ENCODE measurements around the gene STK38. TPM values are rescaled to one million over a fixed set of nuclear protein-coding genes. Genes with fewer than 3 reads are reported as not detected.

STK38 gene
- total RNA-seq, 1 donor from 2014 or later: 35.0 TPM

GRCh38 chr6:36525346-36525745, 21.9 kb downstream of the STK38 start:
- no peak for DNase-seq
- H3K36me3 ChIP-seq: peaks cover 64% of the 10 kb centered on the region
- no peak overlapping the region for H3K27ac ChIP-seq
- intact Hi-C loops (cut with DNase I): no loop called here
- H3K4me1 ChIP-seq: no peaks in the 10 kb centered on the region
- H3K4me3 ChIP-seq: no peak overlapping the region
- H3K27me3 ChIP-seq (ENCODE audit: low read depth): no peaks in the 10 kb centered on the region
- H3K9me3 ChIP-seq: no peaks in the 10 kb centered on the region
- no peak for ATAC-seq
- TF ChIP-seq CTCF (IDR thresholded peaks at IDR 0.05): no peak

DNA sequence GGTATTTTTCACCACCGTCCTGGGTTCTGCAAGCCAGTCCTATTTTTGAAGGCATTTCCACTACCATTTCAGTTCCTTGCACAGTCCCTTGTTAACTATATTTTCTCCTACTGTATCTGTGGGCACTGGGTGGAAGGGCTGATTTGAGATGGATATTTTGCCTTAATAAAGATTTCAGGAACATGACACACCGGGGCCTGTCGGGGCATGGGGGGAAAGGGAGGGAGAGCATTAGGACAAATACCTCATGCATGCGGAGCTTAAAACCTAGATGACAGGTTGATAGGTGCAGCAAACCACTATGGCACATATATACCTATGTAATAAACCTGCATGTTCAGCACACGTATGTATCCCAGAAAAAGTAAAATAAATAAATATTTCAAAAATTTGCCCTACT, 22.4 kb downstream of the STK38 start:
- peaks cover 68% of the 10 kb centered on the region for H3K36me3 ChIP-seq
- H3K27me3 ChIP-seq (ENCODE audit: low read depth): no peaks in the 10 kb centered on the region
- intact Hi-C loops (cut with DNase I): no loop called here
- H3K27ac ChIP-seq: no peak overlapping the region
- H3K4me1 ChIP-seq: no peaks in the 10 kb centered on the region
- no peaks in the 10 kb centered on the region for H3K9me3 ChIP-seq
- no peak for DNase-seq
- ATAC-seq: no peak
- H3K4me3 ChIP-seq: no peak overlapping the region
- no peak for TF ChIP-seq CTCF (IDR thresholded peaks at IDR 0.05)

GRCh38 chr6:36523936-36524499, 23.3 kb downstream of the STK38 start:
- H3K9me3 ChIP-seq: no peaks in the 10 kb centered on the region
- H3K4me1 ChIP-seq: no peaks in the 10 kb centered on the region
- H3K36me3 ChIP-seq: peaks cover 68% of the 10 kb centered on the region
- H3K27ac ChIP-seq: no peak overlapping the region
- H3K4me3 ChIP-seq: no peak overlapping the region
- DNase-seq (no peak), ATAC-seq (no peak)
- TF ChIP-seq CTCF (IDR thresholded peaks at IDR 0.05): no peak
- intact Hi-C loops (cut with DNase I): no loop called here
- H3K27me3 ChIP-seq (ENCODE audit: low read depth): no peaks in the 10 kb centered on the region

DNA sequence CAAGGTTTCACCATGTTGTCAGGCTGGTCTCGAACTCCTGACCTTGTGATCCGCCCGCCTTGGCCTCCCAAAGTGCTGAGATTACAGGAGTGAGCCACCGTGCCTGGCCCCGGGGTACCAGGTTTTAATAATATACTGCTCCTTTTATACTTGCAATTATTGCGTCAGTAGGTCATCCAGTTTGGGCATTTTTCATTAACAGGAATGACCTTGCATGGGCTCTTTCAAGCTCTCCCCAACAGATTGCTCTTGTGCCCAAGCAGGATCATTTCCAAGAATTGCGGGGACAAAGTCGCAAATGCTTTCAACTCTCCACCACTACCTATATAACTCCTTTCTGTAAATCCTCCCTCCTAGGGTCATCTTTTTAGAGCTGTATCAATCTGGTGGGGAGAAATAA, 23.8 kb downstream of the STK38 start:
- TF ChIP-seq CTCF (IDR thresholded peaks at IDR 0.05): no peak
- no peak overlapping the region for H3K4me3 ChIP-seq
- no peaks in the 10 kb centered on the region for H3K9me3 ChIP-seq
- ATAC-seq: no peak
- no peak for DNase-seq
- H3K27ac ChIP-seq: no peak overlapping the region
- peaks cover 73% of the 10 kb centered on the region for H3K36me3 ChIP-seq
- intact Hi-C loops (cut with DNase I): no loop called here
- H3K27me3 ChIP-seq (ENCODE audit: low read depth): no peaks in the 10 kb centered on the region
- H3K4me1 ChIP-seq: no peaks in the 10 kb centered on the region

DNA sequence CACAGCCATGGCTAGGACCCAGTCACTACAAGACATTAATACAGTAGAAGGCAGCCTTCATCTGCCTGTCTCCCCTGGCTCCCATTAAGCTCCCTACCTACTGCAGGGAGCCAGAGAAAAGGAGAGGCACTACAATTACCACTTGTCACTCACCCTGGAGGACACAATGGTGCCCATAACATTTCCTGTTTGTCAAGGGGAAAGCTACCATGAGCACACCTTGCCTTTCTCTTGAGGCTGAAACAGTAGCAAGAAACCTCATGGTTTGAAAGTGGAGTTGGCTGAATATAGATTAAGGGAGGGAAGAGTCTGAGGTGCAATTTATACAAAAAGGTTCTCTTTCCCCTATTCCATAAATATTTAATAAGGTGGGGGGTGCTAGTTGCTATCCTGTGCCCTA, 27.9 kb downstream of the STK38 start:
- ATAC-seq (no peak), DNase-seq (no peak)
- H3K4me3 ChIP-seq: no peak overlapping the region
- no peak overlapping the region for H3K27ac ChIP-seq
- H3K4me1 ChIP-seq: no peaks in the 10 kb centered on the region
- H3K27me3 ChIP-seq (ENCODE audit: low read depth): no peaks in the 10 kb centered on the region
- intact Hi-C loops (cut with DNase I): no loop called here
- no peaks in the 10 kb centered on the region for H3K9me3 ChIP-seq
- peaks cover 96% of the 10 kb centered on the region for H3K36me3 ChIP-seq
- TF ChIP-seq CTCF (IDR thresholded peaks at IDR 0.05): no peak

GRCh38 chr6:36517408-36517807, 29.9 kb downstream of the STK38 start:
- no peak overlapping the region for H3K4me3 ChIP-seq
- DNase-seq: no peak
- no peaks in the 10 kb centered on the region for H3K9me3 ChIP-seq
- no peaks in the 10 kb centered on the region for H3K27me3 ChIP-seq (ENCODE audit: low read depth)
- ATAC-seq: no peak
- H3K36me3 ChIP-seq: peaks cover 95% of the 10 kb centered on the region
- no peak for TF ChIP-seq CTCF (IDR thresholded peaks at IDR 0.05)
- H3K27ac ChIP-seq: no peak overlapping the region
- intact Hi-C loops (cut with DNase I): no loop called here
- H3K4me1 ChIP-seq: no peaks in the 10 kb centered on the region
